Stimulated activated CD8-positive, alpha-beta memory T cell treated with anti-CD3 and anti-CD28 coated beads, Interleukin-4, amount 100 ng/mL, for 1 hour (primary cell): Measurements from ENCODE around the gene ZNF485.
A peak's percentile ranks its signal among the peaks of the same experiment; 100 is the strongest.
"Not testable (repeated sequence)": the region's sequence is repeated elsewhere in the genome, so short reads cannot be mapped to it uniquely, and the experiment has no call there.

Experiments used
- DNase-seq, 2 donors: peaks; one replicate each; pipeline ENCODE4 v3.0.0-alpha.2; 2020; ENCODE audit warnings: low read depth in 2 of 2, low spot score in 1 of 2

Gene ZNF485

DNA sequence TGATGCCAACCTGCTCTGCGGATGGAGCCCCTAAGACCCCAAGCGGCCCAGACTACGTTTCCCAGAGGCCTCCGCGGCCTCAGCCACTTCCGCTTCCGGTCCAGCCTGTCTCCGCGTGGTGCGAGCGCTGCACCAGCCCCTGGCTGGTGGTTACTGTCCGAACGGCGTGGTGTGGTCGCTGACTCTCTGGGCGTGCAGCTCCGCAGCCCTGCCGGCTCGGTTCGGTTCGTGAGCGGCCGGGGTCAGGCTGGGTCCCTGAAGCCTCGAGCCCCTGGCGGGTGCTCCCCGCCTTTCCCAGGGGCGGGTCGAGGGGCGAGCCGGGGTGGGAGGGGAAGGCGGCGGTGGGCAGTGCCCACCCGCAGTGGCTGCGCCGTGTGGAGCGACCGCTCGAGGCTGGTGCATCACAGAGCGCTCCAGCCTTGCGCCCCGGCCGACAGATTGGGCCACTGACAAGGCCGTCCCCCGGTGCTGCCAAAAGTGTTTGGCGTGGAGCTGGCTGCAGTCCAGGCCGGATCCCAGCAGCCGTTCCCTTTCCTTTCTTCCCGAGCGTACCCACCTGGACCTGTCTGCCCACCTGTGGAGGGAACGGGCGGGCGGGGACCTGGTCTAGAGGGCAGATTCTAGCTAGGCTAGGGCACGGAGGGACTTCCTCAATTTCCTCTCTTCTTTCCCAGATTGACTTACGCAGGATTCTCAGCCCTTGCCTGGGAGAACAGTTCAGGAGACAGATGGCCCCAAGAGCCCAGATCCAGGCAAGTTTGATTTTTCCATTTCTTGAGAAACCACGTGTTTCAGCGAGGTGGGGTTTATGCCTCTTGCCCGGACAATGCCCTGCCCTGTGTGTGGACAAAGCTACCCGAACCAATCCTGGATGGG, at the start of gene ZNF485:
ZNF485 (plus strand) TSS at position 116 of the 876 bp plus-strand sequence; CDS start at position 729, 613 bp downstream.
- DNase-seq = peak; percentile 20 to 42

DNA sequence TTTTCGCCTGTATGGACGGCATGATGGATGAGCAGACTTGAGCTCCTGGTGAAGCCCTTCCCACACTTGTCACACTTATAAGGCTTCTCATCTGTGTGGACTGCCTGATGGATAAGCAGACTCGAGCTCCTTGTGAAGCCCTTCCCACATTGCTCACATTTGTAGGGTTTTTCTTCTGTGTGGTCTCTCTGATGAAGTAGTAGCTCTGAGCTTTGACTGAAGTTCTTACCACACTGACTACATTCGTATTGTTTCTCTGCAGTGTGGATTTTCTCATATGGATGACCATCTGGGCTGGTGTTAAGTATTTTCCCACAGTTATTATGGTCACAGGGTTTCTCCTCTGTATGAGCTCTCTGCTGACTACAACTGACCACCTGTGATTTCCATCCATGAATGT, 49.0 kb upstream of the ZNF485 start:
- no peak for DNase-seq

DNA sequence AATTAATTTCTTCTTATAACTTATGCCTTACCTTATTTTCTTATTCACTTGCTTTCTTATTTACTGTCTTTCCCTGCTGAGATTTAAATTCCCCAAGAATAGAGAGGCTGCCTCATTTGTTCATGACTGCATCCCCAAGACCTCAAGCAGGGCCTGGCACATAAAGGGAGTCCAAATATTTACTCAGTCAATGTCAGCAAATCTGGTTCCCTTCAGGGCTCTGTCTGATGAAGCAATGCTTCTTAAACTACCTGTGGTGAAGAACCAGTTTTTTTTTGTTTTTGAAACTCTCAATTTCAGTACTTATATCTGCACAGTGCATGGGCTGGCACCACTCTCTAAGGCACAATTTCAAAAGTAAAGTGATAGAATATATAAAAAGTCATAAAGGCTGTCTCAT, 36.6 kb upstream of the ZNF485 start:
- no peak for DNase-seq

DNA sequence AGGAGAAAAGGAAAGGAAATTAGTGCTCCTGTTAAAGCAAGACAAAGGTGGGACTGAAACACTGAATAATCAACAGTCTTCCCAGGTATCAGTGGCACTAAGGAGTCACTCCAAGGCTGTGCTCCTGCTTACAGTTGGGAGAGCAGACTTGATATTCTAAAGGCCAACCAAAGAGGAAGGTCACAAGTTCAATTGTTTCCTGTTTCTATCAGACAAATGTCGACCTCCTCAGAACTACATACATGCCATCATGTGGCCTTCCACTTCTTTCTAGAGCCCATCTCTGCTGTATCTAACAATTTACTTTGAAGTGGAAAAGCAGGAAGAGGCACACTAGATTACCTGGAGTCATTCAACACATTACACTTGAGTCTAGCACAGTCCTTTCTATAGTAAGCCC, 35.3 kb upstream of the ZNF485 start:
- no peak for DNase-seq

DNA sequence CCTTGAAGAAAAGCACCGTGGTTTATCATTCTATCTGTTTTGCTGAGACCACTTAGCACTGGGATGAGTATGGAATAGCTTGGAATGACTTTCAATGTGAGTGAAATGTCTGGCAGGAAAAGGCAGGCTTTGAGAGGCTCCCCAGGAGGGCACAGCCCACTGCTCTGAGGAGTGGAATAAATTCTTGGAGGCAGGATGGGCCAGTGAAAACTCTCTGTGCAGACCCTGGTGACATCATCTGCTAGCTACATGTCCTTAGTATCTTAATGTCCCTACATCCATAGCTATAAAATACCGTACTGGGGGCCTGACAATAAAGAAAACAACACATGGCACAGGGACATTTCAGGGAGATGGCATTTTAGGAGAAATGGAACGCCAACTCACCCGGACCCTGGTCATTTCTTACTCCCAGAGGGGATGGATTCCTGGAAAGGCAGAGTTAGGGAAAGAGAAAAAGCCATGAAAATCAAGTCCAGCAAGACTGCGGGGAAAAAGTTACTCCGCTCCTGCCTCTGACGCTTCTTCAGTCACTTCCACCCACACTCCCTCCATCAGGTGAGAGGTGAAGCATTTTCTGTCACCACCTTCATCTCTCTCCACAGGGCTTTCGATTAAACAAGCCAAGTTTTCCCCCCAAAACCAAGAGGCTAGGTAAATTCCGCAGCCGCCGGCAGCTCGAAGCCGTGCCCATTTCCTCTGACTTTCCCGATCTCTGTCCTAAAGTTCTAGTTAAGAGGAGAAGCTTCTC, 32.8 kb upstream of the ZNF485 start:
- DNase-seq = no peak

DNA sequence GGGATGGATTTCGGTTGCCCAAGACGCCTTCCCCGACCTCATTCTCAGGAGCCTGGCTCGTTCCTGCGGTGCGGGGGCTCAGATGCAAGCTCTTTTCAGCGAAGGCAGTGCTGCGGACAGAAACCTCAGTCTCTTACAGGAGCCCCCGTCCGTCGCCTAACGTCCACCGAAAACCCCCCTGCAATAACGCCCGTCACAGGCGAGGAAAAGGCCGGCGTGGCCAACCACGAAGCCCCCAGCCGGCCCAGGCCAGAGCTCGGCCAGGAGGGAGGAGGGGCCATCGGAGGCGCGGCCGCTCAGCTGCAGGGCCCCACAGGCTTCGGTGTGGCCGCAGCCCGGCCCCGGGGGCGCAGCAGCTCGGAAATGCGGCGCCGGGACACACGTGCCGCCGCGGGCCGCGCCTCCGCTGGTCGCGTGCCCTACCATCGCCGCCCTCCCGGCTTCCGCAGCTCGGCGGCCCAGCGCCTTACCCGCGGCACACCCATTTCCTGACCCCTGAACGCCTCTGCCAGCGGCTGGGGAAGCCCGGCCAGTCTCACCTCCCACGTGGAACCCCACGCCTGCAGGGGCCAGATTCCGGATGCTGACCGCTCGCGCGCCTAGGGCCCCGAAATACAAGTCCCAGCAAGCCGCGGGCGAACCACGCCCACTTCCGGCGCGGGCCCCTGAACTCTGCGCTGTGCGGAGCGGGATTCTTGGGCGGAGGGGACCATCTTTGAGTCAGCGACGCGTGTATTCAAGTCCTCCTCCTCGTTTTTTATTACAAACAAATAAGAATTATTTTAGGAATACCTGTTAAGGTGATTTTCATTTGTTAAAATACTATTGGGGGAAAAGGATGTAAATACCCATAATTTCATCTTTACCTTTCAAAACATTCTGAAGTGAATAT, 32.0 kb upstream of the ZNF485 start, which contains the start of gene ZNF239:
ZNF239 (minus strand) TSS at position 616 of the 892 bp plus-strand sequence. CDS start 16,537 bp downstream, outside the sequence.
- DNase-seq = peak; percentile 63 to 68

DNA sequence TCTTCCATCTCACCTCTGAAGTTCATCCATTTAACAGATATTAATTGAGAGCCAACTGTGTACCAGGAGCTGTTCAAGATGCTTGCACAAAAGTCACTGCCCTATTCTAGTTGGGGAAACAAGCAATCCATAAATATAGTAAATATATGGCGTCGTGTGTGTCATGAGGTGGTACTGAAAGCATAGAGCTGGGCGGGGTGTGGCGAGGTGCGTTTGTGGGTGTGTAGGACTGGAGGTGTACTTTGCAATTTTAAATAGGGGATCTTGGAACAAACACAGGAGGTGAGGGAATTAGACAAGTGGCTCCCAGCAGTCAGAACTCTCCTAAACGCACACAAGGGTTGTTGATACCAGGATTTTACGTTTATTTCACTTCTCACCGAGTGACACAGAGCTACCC, 31.3 kb upstream of the ZNF485 start:
- no peak for DNase-seq

DNA sequence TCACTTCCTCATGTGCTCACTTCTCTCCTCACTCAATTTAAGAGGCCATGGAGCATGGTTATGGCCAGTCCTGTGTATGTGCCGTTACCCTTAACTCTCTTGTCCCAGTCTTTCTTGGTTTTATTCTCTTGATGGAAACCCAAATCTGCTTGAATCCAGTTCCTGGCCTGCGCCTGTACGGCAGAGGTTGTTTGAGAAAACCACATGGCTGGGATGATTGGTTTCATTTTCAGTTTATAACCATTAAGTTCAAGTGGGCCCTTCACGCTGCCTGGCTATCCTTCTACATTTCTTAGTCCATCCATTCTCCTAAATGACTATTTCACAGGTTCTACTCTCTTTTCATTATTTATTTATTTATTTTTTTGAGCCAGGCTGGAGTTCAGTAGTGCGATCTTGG, 30.2 kb upstream of the ZNF485 start:
- no peak for DNase-seq

DNA sequence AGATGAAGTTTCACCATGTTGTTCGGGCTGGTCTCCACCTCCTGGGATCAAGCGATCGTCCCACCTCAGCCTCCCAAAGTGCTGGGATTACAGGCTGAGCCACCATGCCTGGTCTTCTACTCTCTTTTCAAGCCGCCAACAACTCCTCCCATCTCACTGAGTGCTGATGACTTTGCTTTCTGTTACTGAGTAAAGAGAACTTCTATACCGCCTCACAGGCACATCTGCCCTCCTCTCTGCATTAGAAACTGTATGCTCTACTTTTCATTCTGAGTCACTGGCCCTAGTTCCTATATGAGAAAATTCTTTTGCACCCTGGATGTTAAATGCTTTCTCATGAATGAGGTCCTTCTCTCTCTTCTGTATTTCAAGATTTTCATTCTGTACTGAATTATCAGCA, 29.7 kb upstream of the ZNF485 start:
- DNase-seq = no peak

DNA sequence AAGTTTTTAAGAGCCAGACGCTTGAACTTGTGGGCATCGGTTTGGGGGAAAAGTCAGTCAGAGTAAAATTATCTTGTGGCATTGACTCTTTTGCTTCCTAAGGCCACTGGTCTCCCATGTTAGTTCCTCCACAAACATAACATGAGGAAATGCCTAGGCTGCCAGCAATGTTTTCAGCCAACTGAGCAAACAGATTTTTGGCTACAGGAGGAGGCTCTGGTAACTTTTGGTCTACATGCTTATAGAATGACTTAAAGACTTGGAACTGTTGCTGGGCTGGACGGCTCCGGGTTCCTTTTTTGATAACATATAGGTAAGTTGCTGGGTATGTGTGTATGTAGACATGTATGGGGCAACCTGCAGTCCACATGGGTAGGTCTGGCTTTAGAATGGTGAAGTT, 22.2 kb upstream of the ZNF485 start:
- DNase-seq = no peak

DNA sequence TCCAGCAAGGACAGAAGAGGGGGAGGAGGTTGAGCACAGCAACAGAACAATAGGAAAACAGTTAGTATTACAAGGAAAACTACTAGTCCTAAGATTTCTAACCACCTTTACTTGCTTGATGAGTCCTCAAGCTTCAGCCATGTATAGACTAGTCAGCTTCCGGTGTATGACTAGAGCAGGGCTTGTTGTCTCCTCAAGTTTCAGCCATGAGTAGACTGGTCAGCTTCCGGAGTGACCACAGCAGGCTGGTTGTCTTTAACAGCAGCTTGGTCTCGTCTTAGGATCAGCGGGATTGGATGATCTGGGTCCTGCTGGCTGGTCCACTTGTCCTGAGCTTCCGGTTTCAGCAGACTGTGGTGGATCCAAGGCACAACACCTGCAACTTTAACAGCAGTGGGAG, 21.2 kb upstream of the ZNF485 start:
- DNase-seq = no peak

DNA sequence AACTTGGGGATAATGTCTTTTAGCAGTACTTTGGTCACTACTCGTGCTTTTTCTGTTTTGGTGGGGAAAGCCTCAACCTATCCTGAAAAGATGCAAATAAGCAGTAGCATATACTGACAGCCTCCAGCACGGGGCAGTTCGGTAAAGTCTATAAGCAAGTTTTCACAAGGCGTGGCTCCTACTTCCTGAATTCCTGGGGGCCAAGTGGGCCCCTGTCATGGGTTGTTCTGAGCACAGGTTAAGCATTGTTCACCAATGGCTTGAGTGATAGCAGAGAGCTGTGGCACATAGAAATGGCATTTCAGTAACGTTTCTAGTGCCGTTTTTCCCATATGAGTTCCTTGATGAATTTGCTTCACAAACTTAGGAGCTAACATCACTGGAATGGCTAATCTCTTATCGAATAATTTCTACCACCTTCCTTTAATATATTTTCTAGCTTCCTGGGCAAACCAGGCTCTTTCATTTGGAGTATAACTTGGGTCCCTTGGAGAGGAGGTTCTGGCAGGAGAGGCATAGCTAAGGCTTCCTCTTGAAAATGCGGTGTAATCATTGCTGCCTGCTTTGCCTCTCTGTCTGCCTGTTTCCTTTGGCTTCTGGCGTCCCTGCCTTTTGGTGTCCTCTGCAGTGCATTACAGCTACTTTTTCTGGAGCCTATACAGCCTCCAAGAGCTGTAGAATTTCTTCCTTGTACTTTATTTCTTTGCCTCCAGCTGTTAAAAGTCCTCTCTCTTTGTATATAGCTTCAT, 20.1 kb upstream of the ZNF485 start:
- no peak for DNase-seq

DNA sequence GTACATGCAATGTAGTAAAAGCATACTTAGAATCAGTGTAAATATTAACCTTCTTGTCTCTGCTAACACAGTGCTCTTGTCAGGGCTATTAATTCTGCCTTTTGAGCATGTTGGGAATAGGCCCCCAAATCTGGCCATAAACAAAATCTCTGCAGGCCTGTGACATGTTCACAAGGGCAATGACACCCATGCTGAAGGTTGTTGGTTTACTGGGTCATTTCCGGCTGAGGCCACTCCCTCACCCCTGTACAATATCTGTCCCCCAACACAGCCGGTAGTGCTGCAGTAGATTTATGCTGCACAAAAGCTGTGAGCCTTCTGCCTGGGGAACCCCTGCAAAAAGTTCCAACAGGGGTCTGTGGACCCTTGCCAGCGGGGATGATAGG, 19.5 kb upstream of the ZNF485 start:
- DNase-seq = not testable (repeated sequence)

DNA sequence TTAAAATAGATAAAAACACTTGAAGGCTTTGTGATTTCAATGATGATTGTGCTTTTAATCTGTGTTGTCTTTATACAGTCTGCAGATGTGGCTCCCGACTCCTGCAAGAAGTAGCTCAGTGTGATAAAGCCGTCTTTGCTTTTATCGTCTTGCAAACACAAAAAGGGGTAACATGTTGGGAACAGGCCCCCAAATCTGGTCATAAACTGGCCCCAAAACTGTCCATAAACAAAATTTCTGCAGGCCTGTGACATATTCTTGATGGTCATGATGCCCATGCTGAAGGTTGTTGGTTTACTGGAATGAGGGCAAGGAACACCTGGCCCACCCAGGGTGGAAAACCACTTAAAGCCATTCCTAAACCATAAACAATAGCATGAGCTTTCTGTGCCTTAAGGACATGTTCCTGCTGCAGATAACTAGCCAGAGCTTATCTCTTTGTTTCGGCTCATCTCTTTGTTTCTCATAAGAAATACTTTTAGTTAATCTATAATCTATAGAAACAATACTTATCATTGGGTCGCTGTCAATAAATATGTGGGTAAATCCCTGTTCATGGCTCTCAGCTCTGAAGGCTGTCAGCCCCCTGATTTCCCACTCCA, 14.8 kb upstream of the ZNF485 start:
- DNase-seq = no peak

DNA sequence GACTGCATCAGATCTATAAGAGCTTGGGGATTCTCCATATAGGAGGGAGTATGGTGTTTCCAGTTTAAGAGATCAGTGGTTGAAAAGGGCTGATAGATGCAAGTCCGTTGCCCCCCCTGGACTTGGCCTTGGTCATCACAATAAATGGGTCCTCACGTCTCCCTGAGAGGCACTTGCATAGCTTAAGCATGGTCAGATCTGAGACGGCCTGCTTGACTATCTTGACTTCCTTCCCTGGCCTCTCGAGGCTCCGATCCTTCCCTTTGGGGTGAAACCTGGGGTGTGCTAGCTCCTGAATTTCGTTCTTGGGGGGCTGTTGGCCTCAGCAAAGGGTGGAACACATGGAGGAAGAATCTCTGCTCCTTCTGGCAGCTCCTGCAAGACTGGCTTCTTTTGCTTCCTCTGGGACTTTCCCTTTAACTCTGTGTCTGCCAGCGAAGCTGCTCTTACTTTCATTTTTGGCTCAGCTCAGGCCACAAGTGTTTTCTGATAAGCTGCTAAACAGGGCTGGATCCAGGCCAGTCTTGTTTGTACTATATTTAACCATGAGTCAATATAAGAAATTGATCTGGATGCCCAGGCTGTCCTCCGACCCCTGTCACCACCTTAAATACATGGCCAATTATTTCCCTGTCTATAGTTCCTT, 11.2 kb upstream of the ZNF485 start:
- DNase-seq = no peak

DNA sequence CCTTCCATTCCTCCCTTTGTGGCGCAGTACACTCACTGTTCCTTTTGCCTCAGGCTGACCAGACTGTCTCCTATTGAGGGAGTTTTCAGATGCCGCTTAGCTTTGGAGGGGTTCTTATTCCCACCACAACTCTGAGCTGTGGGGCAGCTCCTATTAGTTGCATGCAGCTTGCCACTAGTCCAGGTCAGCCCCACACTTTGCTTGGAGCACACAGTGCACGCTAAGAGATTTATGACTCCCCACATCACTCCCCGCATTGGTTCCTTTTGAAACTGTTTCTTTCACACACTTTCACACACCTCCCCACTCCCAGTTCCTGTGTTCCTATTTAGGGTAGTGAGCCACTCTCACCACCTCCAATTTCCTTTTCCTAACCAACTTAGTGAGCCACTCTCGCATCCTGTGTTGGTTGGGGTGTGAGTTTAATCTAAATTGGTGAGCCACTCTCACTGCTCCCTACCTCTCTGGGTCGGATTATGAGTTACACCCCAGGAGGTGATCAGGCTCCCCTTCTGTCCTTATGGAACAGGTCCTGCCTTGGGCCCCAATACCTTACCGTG, 10.4 kb upstream of the ZNF485 start:
- DNase-seq = no peak

DNA sequence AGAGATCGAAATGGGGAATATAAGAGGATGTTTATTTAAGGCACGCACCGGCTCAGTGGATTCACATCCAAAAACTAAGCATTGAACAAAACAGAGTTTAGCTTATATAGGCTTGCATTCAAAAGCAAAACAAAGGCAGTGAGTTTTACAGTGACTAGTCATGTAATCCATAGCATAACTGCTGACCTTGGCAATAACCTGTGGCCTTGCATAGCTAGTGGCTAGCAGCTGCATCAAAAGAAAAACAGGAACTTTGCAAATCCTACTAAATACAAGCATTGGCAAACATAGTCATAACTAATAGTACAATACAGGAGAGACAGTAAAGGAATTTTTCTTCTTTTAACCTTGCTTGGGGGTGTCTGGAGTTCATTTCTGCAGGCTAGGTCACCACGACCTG, 9.7 kb upstream of the ZNF485 start:
- DNase-seq = no peak

DNA sequence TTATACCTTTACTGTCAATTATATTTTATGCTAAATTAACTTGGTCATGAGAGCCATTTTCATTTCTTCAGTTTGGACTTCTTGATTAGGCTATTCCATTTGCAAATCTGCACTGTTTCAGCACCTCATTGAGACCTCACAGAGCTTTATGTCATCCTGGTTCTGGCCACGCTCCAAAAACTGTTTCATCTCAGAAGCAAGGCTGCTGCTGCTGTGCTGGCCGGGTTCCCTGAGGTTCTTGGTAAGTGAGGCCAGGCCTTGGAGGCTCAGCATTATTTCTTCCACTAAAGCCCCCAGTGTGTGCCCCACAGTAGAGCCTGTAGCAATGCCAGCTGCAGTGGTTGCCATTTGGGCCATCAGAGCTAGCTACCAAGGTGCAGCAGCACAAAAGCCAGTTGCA, 7.8 kb upstream of the ZNF485 start:
- DNase-seq = no peak

DNA sequence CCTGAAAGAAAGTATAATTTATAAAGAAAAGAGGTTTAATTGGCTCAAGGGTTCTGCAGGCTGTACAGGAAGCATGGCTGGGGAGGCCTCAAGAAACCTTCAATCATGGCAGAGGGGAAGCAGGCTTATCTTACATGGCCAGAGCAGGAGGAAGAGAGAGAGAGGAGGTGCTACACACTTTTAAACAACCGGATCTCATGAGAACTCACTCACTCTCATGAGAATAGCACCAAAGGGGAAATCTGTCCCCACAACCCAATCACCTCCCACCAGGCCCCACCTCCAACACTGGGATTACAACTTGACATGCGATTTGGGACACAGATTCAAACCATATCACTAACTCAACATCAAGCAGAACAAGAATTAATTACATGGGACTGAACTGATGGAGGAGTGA, 6.9 kb upstream of the ZNF485 start:
- no peak for DNase-seq
